ENCODE measurements around the gene MGA.
A peak's percentile ranks its signal among the peaks of the same experiment; 100 is the strongest.

The MGA gene

DNA sequence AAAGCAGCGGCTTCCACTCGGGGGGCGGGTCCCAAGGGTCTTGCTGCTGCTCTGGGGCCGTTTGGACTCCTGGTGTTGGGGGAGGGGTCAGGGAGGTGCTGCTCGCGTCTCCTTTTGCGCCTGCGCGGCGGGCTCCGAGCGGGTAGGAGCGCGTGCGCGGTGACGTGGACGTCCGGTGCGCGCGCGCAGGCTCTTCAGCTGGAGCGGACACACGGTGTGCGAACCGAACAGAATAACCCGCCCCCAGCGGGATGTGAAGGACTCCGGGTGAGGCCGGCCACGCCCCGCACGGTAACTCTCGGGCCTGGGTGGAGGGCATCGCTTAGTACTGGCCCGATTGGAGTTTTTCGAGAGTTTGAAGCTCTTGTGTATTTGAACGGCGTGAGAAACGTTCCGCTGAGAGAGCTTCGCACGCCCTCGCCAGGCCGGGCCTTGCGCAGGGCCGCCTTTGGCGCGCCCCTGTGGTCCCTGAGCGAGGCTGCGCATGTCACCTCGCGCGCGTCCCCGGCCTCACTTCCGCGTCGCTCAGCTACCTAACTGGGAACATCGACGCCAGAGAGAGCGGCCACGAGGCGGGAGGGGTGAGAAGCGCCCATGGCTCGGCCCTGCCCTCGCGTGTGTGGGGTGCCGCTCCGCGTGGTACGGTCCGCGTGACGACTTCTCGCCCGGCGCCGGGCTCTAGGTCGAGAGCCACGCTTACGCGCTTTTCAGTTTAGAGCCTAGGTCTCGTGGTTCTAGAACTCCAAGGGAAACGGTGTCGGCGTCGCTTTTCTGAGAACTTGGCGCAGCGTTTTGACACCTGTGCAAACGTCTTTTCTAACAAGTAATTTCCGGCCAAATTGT is at the start of gene MGA:
Gene MGA, plus strand, starts transcription at position 171 of the 843 bp plus-strand sequence.
- DNase-seq = peak; percentile 94

GRCh38 chr15:41620536-41621199 is 39.5 kb upstream of the MGA start:
- DNase-seq = no peak

GRCh38 chr15:41621200-41622193 is 38.7 kb upstream of the MGA start:
- DNase-seq = peak; percentile 84

- DNase-seq = no peak
Observed at GRCh38 chr15:41622901-41623300, 37.3 kb upstream of the MGA start.

DNA sequence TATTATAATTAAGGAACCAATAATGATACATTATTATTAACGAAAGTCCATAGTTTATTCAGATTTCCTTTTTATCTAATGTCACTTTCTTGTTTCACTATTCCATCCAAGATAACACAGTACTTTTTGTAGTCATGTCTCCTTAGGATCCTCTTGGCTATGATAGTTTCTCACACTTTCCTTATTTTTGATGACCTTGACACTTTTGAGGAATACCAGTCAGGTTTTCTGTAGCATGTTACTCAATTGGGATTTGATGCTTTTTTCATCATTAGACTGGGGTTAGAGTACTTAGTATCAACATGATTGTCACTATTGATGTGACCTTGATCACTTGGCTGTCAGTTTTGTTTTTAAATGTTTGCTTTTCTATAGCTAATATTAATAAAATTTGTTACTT is 33.0 kb upstream of the MGA start:
- DNase-seq = no peak

GRCh38 chr15:41629463-41629862 is 30.7 kb upstream of the MGA start:
- no peak for DNase-seq

DNA sequence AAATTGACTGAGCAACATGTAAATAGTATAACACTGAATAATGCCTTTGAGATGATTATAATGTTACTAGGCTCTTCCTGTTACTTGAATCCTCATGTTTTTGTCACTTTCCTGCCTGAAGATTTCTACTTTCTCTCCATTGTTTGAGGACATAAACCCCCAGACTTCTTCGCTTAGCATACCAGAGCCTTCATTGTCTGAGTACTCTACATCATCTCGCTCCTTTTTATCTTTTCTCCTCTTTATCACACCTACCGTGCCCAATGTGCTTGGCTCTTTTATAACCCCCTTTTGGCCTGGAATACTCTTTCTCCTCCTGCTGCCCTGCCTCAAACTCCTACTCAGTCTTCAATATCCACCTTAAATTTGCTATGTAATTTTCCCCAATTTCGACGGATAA is 30.3 kb upstream of the MGA start:
- no peak for DNase-seq

DNA sequence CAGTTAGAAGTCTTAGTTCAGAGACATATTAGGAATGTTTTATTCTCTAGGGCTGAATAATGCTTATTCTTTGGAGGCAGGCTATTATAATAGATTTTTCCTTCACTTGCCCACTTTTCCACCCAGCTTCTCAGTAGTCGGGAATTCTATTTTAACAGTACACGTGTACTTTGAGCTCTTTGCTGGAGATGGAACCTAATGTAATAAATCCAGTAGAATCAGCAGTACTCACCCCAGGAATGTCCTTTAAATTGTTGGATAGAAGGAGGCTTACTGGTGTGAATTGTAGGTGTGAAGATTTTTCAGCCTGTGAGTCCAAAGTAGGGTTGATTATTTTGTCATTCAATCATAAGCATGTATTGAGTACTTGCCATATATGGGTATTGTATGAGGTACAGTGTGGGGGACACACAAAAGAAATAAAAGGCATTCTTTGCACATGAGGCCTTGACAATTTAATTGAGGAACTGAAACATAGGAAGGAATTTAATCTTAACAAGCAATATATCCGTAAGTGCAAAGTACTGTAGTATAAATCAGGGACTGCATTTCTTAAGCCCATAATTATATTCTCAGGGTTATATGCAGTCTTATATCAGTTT is 29.5 kb upstream of the MGA start:
- DNase-seq = no peak

GRCh38 chr15:41631880-41632470 is 28.2 kb upstream of the MGA start:
- no peak for DNase-seq

DNA sequence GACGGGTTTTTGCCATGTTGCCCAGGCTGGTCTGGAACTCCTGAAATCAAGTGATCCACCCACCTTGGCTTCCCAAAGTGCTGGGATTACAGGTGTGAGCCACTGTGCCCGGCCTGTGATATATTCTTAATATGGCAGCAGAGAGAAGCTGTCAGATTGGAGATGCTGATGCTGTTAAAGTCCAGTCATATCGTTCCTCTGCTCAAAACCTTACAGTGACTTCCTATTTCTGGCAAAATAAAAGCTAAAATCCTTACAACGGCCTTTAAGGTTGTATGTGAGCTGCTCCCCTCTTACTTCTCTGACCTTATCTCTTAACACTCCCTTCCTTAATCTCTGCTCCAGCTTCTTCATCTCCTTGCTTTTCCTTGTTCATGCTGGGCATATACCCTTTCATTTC is 26.6 kb upstream of the MGA start:
- no peak for DNase-seq

GRCh38 chr15:41634072-41634626 is 26.1 kb upstream of the MGA start:
- DNase-seq = no peak

DNA sequence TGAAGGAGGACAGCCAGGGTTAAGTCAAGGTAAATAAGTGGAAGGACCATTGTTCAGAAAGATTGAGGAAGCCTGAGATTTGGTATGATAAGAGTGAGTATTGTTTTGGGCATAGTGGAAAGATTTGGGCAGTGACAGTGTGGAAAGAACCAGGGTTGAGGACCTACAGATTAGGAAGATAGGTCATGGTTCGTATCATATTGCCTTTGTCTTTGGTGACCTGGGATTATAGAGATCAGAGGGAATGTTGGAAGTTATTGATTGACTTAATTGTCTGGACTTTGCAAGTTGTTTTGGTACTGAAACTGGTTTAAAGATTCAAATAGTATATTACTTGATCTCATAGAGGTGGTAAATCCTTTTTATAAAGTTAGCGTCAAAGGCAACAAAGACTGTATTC is 23.1 kb upstream of the MGA start:
- DNase-seq = no peak

GRCh38 chr15:41640985-41641384 is 19.2 kb upstream of the MGA start:
- no peak for DNase-seq

DNA sequence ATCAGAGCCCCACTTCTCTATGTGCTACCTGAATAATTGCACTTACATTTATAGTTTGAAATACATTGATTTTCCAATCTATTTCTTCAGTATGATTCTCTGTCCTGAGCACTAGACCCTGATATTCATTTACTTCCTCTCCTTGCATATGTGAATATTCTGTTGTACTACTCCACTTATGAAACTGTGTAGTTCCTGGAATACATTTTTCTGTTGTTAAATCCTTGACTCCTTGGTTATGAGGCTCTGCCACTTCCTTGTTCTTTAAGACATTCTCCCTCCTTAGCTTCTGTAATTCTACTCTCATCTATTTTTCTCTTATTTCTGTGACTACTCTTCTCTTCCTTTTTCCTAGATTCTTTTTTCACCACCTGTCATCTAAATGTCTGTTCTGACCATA is 12.9 kb upstream of the MGA start:
- no peak for DNase-seq

- no peak for DNase-seq
Observed at GRCh38 chr15:41648097-41648496, 12.1 kb upstream of the MGA start.

GRCh38 chr15:41648770-41649169 is 11.4 kb upstream of the MGA start:
- no peak for DNase-seq

- no peak for DNase-seq
Observed at GRCh38 chr15:41650806-41651205, 9.4 kb upstream of the MGA start.

DNA sequence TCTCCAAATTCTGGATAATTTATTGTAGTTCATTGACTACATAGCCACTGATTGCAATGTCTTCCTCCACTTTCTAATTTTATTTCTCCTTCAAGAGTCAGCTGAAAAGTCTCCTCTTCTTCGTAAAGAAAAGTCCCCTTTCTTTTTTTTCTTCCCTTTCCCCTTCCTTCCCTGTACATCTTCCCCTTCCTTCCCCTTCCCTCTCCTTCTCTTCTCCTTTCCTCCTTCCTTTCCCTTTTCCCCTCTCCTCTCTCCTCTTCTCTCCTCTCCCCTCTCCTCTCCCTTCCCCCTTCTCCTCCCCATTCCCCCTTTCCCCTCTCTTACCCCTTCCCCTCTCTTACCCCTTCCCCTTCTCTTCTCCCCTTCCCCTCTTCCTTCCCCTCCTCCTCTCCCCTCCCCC is 8.8 kb upstream of the MGA start:
- no peak for DNase-seq

DNA sequence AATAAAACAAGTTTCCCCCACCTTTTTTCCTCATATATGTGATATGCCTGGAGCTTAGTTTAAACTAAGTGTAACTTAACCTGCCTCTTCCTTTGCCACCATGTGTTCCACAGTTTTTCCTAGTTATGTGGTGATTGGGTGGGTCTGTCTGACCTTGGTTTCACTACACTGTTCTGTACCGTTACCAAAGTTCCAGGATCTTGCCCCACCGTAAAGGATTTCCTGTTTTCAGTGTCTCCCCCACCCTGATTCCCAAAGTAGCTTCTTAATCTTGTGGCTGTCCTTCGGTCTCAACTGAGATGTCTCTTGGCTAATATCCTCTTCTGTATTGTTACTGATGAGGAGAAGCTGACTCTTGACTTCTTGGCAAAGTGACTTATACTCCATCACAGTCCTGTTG is 6.4 kb upstream of the MGA start:
- no peak for DNase-seq

GRCh38 chr15:41655716-41656115 is 4.5 kb upstream of the MGA start:
- no peak for DNase-seq

GRCh38 chr15:41656188-41656587 is 4.0 kb upstream of the MGA start:
- no peak for DNase-seq

DNA sequence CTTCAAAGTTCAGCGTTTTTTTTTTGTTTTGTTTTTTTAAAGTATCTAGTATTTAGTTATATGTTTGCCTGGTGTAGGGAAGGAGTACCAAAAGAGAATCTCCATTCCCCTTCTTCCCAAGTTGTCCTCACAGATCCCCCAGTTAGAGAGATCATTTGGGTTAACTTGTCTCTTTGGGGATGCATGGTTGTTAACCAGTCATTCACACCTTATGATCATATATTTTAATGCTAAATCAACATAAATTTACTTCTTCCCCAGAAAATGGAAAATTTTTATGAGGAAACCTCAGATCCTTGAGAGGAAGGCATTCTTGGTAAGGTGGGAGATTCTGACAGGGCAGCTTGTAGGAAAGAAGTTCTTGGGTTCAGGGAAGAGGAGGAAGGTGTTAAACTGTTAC is 1.5 kb upstream of the MGA start:
- no peak for DNase-seq
